HCT116 (cell line): ENCODE measurements around the gene TOPORS. TPM values are rescaled to one million over a fixed set of nuclear protein-coding genes. Genes with fewer than 3 reads are reported as not detected.

ENCODE experiments used
- ATAC-seq: fragments of 200-7000 bp; cut with Tn5 transposase; 2 replicates; pipeline ENCODE4 v1.9.1; 2020; ENCODE audit warnings: mild to moderate bottlenecking, moderate library complexity
- BruUV-seq: library from RNA; stranded (reverse); fragments of 400-500 nt; replicated peaks from 2 replicates; lab custom pipeline; 2021; lab: Mats Ljungman, UMichigan
- CTCF ChIA-PET: fragments of 300-600 bp; sonication (Branson Sonifier 250); formaldehyde crosslinking; loops from one replicate; lab custom pipeline; 2021; ENCODE audit warnings: antibody characterized with exemption; lab: Charles Lee
- POLR2A ChIA-PET: fragments of 300-600, 350-600 bp; sonication (Branson Sonifier 250); formaldehyde crosslinking; loops from one replicate; lab custom pipeline; 2021; ENCODE audit warnings: antibody characterized with exemption; lab: Charles Lee
- RAD21 ChIA-PET, 2 experiments: fragments of 300-600 bp; sonication (Branson Sonifier 250); formaldehyde crosslinking; loops; one replicate each; lab custom pipeline; 2023; ENCODE audit warnings: low total read pairs in 2 of 2; ENCODE audit not compliant: uncharacterized antibody in 2 of 2, unreplicated experiment in 2 of 2, low non-redundant PET in 1 of 2; lab: Charles Lee
- DNase-seq: peaks from one replicate; pipeline ENCODE4 v3.0.0-alpha.2; 2010; ENCODE audit warnings: low read depth, low spot score
- H2AFZ ChIP-seq: fragments of 200-600 bp; shearing (Covaris generic), sonication (generic); 2 replicates; pipeline ENCODE4 v1.6.1; 2017; ENCODE audit warnings: low read depth, mixed run types, mixed read lengths, antibody characterized with exemption, low read length; ENCODE audit not compliant: poor library complexity, severe bottlenecking
- H3K27ac ChIP-seq: 2 replicates; pipeline ENCODE4 v1.5.1; 2012; ENCODE audit warnings: low read depth, low read length
- H3K27me3 ChIP-seq: fragments of 200-600 bp; sonication (generic); 2 replicates; pipeline ENCODE4 v1.6.1; 2016; ENCODE audit warnings: mixed run types, low read length, mixed read lengths; ENCODE audit not compliant: insufficient read depth
- H3K36me3 ChIP-seq, 2 experiments: fragments of 200-500 bp in 1 of 2; fragments of 200-600 bp in 1 of 2; sonication (Bioruptor generic) in 1 of 2; sonication (generic) in 1 of 2; 2 replicates each; pipeline versions ENCODE4 v1.5.1 to v1.6.1; 2014 to 2016; ENCODE audit warnings: low read length in 2 of 2, inconsistent platforms in 1 of 2, mixed read lengths in 1 of 2, mixed run types in 1 of 2; ENCODE audit not compliant: insufficient read depth in 2 of 2, control insufficient read depth in 1 of 2
- H3K4me1 ChIP-seq, 2 experiments: fragments of 200-600 bp in 1 of 2; sonication (generic) in 1 of 2; 2 replicates each; pipeline versions ENCODE4 v1.5.1 to v1.6.1; 2012 to 2017; ENCODE audit warnings: low read length in 2 of 2, inconsistent platforms in 1 of 2, mild to moderate bottlenecking in 1 of 2, mixed read lengths in 1 of 2, mixed run types in 1 of 2, moderate library complexity in 1 of 2; ENCODE audit not compliant: insufficient read depth in 2 of 2, control insufficient read depth in 1 of 2
- H3K4me2 ChIP-seq: fragments of 200-600 bp; sonication (generic); 2 replicates; pipeline ENCODE4 v1.6.1; 2017; ENCODE audit warnings: mixed run types, low read length, mixed read lengths
- H3K4me3 ChIP-seq, 2 experiments: fragments of 200-600 bp in 1 of 2; sonication (generic) in 1 of 2; replicated peaks in 1 of 2; 2 replicates each; pipeline ENCODE4 v1.5.1; 2011 to 2016; ENCODE audit warnings: low read length in 2 of 2, control low read depth in 1 of 2, low read depth in 1 of 2, mild to moderate bottlenecking in 1 of 2, mixed read lengths in 1 of 2, mixed run types in 1 of 2
- H3K79me2 ChIP-seq: fragments of 200-600 bp; sonication (generic); 2 replicates; pipeline ENCODE4 v1.6.1; 2017; ENCODE audit warnings: mild to moderate bottlenecking, mixed run types, low read length, moderate library complexity, mixed read lengths; ENCODE audit not compliant: insufficient read depth
- H3K9ac ChIP-seq: fragments of 200-600 bp; sonication (generic); 2 replicates; pipeline ENCODE4 v1.6.1; 2016; ENCODE audit warnings: low read length, mixed read lengths
- H3K9me2 ChIP-seq: fragments of 200-600 bp; sonication (generic), shearing (Covaris generic); 2 replicates; pipeline ENCODE4 v1.6.1; 2017; ENCODE audit warnings: mixed run types, mild to moderate bottlenecking, moderate library complexity; ENCODE audit not compliant: insufficient read depth
- H3K9me3 ChIP-seq, 2 experiments: fragments of 200-500 bp in 1 of 2; fragments of 200-600 bp in 1 of 2; sonication (Bioruptor generic) in 1 of 2; sonication (generic) in 1 of 2; 2 replicates each; pipeline ENCODE4 v1.6.1; 2014 to 2017; ENCODE audit warnings: low read length in 2 of 2, mixed read lengths in 2 of 2, inconsistent platforms in 1 of 2, low read depth in 1 of 2, mild to moderate bottlenecking in 1 of 2, mixed run types in 1 of 2, moderate library complexity in 1 of 2; ENCODE audit not compliant: control insufficient read depth in 1 of 2, insufficient read depth in 1 of 2
- H4K20me1 ChIP-seq: fragments of 200-600 bp; sonication (generic), shearing (Covaris generic); 2 replicates; pipeline ENCODE4 v1.6.1; 2017; ENCODE audit warnings: mixed run types, mild to moderate bottlenecking, moderate library complexity; ENCODE audit not compliant: insufficient read depth
- CBX3 ChIP-seq: IDR thresholded peaks from 2 replicates; pipeline ENCODE4 v1.6.1; 2012; ENCODE audit warnings: low read depth
- CEBPB ChIP-seq: IDR thresholded peaks from 2 replicates; pipeline ENCODE4 v1.6.1; 2012; ENCODE audit warnings: low read depth
- ELF1 ChIP-seq: IDR thresholded peaks from 2 replicates; pipeline ENCODE4 v1.6.1; 2012; ENCODE audit warnings: low read depth, borderline replicate concordance
- EZH2 ChIP-seq: fragments of 200-600 bp; sonication (generic); IDR thresholded peaks from 2 replicates; pipeline ENCODE4 v1.6.1; 2017; ENCODE audit warnings: antibody characterized with exemption, mixed run types
- FOSL1 ChIP-seq: IDR thresholded peaks from 2 replicates; pipeline ENCODE4 v1.6.1; 2012; ENCODE audit warnings: low read depth
- POLR2A ChIP-seq: IDR thresholded peaks from 2 replicates; pipeline ENCODE4 v1.7.0; 2011; ENCODE audit warnings: borderline replicate concordance; ENCODE audit not compliant: insufficient read depth, insufficient read length; ENCODE audit errors: extremely low read depth
- POLR2AphosphoS5 ChIP-seq: IDR thresholded peaks from 2 replicates; pipeline ENCODE4 v1.6.1; 2011; ENCODE audit warnings: mild to moderate bottlenecking, low read depth, low read length, moderate library complexity
- SIN3A ChIP-seq: IDR thresholded peaks from 2 replicates; pipeline ENCODE4 v1.6.1; 2012; ENCODE audit warnings: low read depth
- SP1 ChIP-seq: IDR thresholded peaks from 2 replicates; pipeline ENCODE4 v1.6.1; 2012; ENCODE audit warnings: low read depth
- SRF ChIP-seq: IDR thresholded peaks from 2 replicates; pipeline ENCODE4 v1.6.1; 2012; ENCODE audit warnings: low read depth
- YY1 ChIP-seq: IDR thresholded peaks from 2 replicates; pipeline ENCODE4 v1.6.1; 2011; ENCODE audit warnings: low read length, low read depth, moderate library complexity, mild to moderate bottlenecking; ENCODE audit not compliant: insufficient replicate concordance; ENCODE audit errors: extremely low read depth
- ZFX ChIP-seq: fragments of 450-650 bp; IDR thresholded peaks from 2 replicates; pipeline ENCODE4 v1.6.1; 2017
- intact Hi-C: fragments of 100-400 bp; cut with micrococcal nuclease; formaldehyde crosslinking; loops from 2 replicates; pipeline ENCODE4 v1.10.0; 2022
- total RNA-seq: library from RNA; stranded (reverse); gene quantifications from one replicate; pipeline ENCODE4 v1.2.1, GENCODE V29; 2021; ENCODE audit not compliant: unreplicated experiment
- TF ChIP-seq, protein P1 (sequence below), 3 experiments: fragments of 200-600 bp in 1 of 3; sonication (generic) in 1 of 3; IDR thresholded peaks in 2 of 3; conservative IDR thresholded peaks in 1 of 3; 2 replicates each; pipeline ENCODE4 v1.5.1; 2012 to 2017; ENCODE audit warnings: low read depth in 2 of 3, low read length in 2 of 3, antibody characterized with exemption in 1 of 3, borderline replicate concordance in 1 of 3, control low read depth in 1 of 3, mild to moderate bottlenecking in 1 of 3, mixed read lengths in 1 of 3, mixed run types in 1 of 3, moderate library complexity in 1 of 3; ENCODE audit not compliant: insufficient read depth in 1 of 3
- TF ChIP-seq, protein P2 (sequence below): IDR thresholded peaks from 2 replicates; pipeline ENCODE4 v1.6.1; 2011; ENCODE audit warnings: mild to moderate bottlenecking, low read length, moderate library complexity; ENCODE audit not compliant: insufficient replicate concordance; ENCODE audit errors: extremely low read depth
- TF ChIP-seq, protein P3 (sequence below): IDR thresholded peaks from 2 replicates; pipeline ENCODE4 v1.6.1; 2012; ENCODE audit warnings: low read depth

Gene TOPORS
- total RNA-seq, 1 experiment from 2014 or later, result 12.7 TPM

DNA sequence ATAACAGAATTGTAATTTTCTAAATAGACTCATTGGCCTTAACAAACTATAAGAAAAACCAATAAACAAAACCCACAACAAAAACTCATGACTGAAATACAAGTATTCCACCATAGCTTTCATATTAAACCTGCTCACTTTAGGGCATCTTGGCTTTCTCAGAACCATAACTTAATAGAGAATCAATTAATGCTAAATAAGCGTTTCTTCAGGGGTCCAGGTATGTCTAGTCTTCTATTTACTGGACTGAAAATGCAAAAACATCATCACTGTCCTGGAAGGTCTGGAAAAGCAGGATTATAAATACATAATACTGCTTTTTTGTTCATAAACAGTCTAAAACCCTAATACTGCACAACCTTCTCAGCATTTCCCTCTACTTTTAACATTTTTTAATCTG is 6.5 kb downstream of the TOPORS start:
- Histone ChIP-seq H3K4me2 (no peak overlapping the region), H3K4me3 (no peak overlapping the region), H3K36me3 (peaks cover 9 to 14% of the 10 kb centered on the region in 2 experiments; a peak in 3 of 4 replicates), H3K4me1 (peaks cover 3 to 9% of the 10 kb centered on the region in 2 experiments), H3K27ac (no peak overlapping the region), H3K79me2 (peaks cover 81% of the 10 kb centered on the region), H2AFZ (no peak overlapping the region), H3K9me3 (no peaks in the 10 kb centered on the region), H3K9ac (no peak overlapping the region), H3K27me3 (no peaks in the 10 kb centered on the region), H3K9me2 (no peaks in the 10 kb centered on the region), H4K20me1 (no peaks in the 10 kb centered on the region)
- TF ChIP-seq POLR2A (no peak), SIN3A (no peak), EZH2 (no peak)
- CTCF ChIA-PET, result no interaction called here
- intact Hi-C loops, result no loop called here
- POLR2A ChIA-PET, result no interaction called here
- ATAC-seq (no peak), DNase-seq (no peak)
- RAD21 ChIA-PET, result no interaction called here
- BruUV-seq, result no TSS peak

DNA sequence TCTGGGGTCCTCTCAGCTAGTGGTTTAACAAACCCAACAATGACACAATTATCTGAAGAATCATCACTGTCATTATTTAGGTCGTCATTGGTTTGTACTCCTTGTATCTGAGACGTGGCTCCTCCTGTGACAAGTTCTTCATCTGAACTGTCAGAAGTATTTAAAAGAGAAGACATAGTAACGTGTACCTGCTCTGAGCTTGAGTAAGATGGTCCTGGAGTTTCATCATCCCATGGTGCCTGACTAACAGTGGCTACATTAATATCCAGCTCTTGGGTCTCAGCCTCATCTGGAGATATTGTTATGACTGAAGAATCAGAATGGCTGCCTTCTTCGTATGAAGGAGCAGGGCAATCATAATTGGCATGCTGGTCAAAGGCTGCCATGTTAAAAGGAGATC is 9.3 kb downstream of the TOPORS start:
- no peak overlapping the region for H3K27ac ChIP-seq
- CTCF ChIA-PET, result no interaction called here
- POLR2A ChIA-PET, result no interaction called here
- RAD21 ChIA-PET, result no interaction called here
- H3K4me1 ChIP-seq, result no peaks in the 10 kb centered on the region
- H2AFZ ChIP-seq, result no peak overlapping the region
- DNase-seq (no peak), ATAC-seq (no peak)
- H3K27me3 ChIP-seq, result no peaks in the 10 kb centered on the region
- no peak overlapping the region for H3K4me3 ChIP-seq
- H3K79me2 ChIP-seq, result peaks cover 53% of the 10 kb centered on the region
- intact Hi-C loops, result no loop called here
- peaks cover 9 to 14% of the 10 kb centered on the region in 2 experiments; a peak in 3 of 4 replicates for H3K36me3 ChIP-seq
- no peaks in the 10 kb centered on the region for H3K9me3 ChIP-seq
- no peak overlapping the region for H3K9ac ChIP-seq
- no peaks in the 10 kb centered on the region for H4K20me1 ChIP-seq
- no peak overlapping the region for H3K4me2 ChIP-seq
- BruUV-seq, result no TSS peak
- no peaks in the 10 kb centered on the region for H3K9me2 ChIP-seq
- TF ChIP-seq CEBPB (no peak), SP1 (no peak), POLR2AphosphoS5 (no peak), YY1 (no peak), CBX3 (no peak), SRF (no peak), FOSL1 (no peak), SIN3A (no peak), ZFX (no peak), EZH2 (no peak), ELF1 (no peak)
- TF ChIP-seq, protein P1, sequence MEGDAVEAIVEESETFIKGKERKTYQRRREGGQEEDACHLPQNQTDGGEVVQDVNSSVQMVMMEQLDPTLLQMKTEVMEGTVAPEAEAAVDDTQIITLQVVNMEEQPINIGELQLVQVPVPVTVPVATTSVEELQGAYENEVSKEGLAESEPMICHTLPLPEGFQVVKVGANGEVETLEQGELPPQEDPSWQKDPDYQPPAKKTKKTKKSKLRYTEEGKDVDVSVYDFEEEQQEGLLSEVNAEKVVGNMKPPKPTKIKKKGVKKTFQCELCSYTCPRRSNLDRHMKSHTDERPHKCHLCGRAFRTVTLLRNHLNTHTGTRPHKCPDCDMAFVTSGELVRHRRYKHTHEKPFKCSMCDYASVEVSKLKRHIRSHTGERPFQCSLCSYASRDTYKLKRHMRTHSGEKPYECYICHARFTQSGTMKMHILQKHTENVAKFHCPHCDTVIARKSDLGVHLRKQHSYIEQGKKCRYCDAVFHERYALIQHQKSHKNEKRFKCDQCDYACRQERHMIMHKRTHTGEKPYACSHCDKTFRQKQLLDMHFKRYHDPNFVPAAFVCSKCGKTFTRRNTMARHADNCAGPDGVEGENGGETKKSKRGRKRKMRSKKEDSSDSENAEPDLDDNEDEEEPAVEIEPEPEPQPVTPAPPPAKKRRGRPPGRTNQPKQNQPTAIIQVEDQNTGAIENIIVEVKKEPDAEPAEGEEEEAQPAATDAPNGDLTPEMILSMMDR (IDR thresholded peaks at IDR 0.05 in 2 of 3, conservative IDR thresholded peaks at IDR 0.05 in 1 of 3; ENCODE audit: borderline replicate concordance in 1 of 3, insufficient read depth in 1 of 3, low read depth in 2 of 3, low read length in 2 of 3), result no peak
- TF ChIP-seq, protein P2, sequence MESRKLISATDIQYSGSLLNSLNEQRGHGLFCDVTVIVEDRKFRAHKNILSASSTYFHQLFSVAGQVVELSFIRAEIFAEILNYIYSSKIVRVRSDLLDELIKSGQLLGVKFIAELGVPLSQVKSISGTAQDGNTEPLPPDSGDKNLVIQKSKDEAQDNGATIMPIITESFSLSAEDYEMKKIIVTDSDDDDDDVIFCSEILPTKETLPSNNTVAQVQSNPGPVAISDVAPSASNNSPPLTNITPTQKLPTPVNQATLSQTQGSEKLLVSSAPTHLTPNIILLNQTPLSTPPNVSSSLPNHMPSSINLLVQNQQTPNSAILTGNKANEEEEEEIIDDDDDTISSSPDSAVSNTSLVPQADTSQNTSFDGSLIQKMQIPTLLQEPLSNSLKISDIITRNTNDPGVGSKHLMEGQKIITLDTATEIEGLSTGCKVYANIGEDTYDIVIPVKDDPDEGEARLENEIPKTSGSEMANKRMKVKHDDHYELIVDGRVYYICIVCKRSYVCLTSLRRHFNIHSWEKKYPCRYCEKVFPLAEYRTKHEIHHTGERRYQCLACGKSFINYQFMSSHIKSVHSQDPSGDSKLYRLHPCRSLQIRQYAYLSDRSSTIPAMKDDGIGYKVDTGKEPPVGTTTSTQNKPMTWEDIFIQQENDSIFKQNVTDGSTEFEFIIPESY, result no peak
- TF ChIP-seq, protein P3, sequence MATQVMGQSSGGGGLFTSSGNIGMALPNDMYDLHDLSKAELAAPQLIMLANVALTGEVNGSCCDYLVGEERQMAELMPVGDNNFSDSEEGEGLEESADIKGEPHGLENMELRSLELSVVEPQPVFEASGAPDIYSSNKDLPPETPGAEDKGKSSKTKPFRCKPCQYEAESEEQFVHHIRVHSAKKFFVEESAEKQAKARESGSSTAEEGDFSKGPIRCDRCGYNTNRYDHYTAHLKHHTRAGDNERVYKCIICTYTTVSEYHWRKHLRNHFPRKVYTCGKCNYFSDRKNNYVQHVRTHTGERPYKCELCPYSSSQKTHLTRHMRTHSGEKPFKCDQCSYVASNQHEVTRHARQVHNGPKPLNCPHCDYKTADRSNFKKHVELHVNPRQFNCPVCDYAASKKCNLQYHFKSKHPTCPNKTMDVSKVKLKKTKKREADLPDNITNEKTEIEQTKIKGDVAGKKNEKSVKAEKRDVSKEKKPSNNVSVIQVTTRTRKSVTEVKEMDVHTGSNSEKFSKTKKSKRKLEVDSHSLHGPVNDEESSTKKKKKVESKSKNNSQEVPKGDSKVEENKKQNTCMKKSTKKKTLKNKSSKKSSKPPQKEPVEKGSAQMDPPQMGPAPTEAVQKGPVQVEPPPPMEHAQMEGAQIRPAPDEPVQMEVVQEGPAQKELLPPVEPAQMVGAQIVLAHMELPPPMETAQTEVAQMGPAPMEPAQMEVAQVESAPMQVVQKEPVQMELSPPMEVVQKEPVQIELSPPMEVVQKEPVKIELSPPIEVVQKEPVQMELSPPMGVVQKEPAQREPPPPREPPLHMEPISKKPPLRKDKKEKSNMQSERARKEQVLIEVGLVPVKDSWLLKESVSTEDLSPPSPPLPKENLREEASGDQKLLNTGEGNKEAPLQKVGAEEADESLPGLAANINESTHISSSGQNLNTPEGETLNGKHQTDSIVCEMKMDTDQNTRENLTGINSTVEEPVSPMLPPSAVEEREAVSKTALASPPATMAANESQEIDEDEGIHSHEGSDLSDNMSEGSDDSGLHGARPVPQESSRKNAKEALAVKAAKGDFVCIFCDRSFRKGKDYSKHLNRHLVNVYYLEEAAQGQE, result no peak
